ENCODE results near the gene MEGF11.

MEGF11 gene

GRCh38 chr15:66165856-66166255, 87.7 kb downstream of the MEGF11 start:
- no peak for DNase-seq

GRCh38 chr15:66164788-66165187, 88.8 kb downstream of the MEGF11 start:
- no peak for DNase-seq

- DNase-seq, result no peak
Observed at GRCh38 chr15:66163553-66163952, 90.0 kb downstream of the MEGF11 start.

- no peak for DNase-seq
Observed at GRCh38 chr15:66162286-66162685, 91.3 kb downstream of the MEGF11 start.

- no peak for DNase-seq
Observed at GRCh38 chr15:66161575-66162118, 91.9 kb downstream of the MEGF11 start.

- DNase-seq, result no peak
Observed at GRCh38 chr15:66161108-66161507, 92.4 kb downstream of the MEGF11 start.

- DNase-seq, result no peak
Observed at GRCh38 chr15:66157507-66157906, 96.0 kb downstream of the MEGF11 start.

GRCh38 chr15:66156310-66156975, 97.1 kb downstream of the MEGF11 start:
- DNase-seq, result no peak

- DNase-seq, result no peak
Observed at GRCh38 chr15:66155065-66155464, 98.5 kb downstream of the MEGF11 start.

- DNase-seq, result no peak
Observed at GRCh38 chr15:66154581-66154980, 99.0 kb downstream of the MEGF11 start.

- no peak for DNase-seq
Observed at GRCh38 chr15:66153549-66154415, 99.8 kb downstream of the MEGF11 start.

- DNase-seq, result no peak
Observed at GRCh38 chr15:66152650-66153049, 100.9 kb downstream of the MEGF11 start.

- DNase-seq, result no peak
Observed at GRCh38 chr15:66151809-66152208, 101.7 kb downstream of the MEGF11 start.

GRCh38 chr15:66149871-66150270, 103.7 kb downstream of the MEGF11 start:
- DNase-seq, result no peak

- DNase-seq, result no peak
Observed at GRCh38 chr15:66148187-66148586, 105.4 kb downstream of the MEGF11 start.

GRCh38 chr15:66147440-66147839, 106.1 kb downstream of the MEGF11 start:
- no peak for DNase-seq

GRCh38 chr15:66145726-66146182, 107.8 kb downstream of the MEGF11 start:
- no peak for DNase-seq

GRCh38 chr15:66144978-66145725, 108.4 kb downstream of the MEGF11 start:
- no peak for DNase-seq

GRCh38 chr15:66142285-66142684, 111.3 kb downstream of the MEGF11 start:
- DNase-seq, result no peak

GRCh38 chr15:66139591-66140207, 113.9 kb downstream of the MEGF11 start:
- DNase-seq, result no peak

- DNase-seq, result no peak
Observed at GRCh38 chr15:66138892-66139590, 114.5 kb downstream of the MEGF11 start.
